Panc1 (cell line): Measurements from ENCODE around the gene WDR88. TPM values are rescaled to one million over a fixed set of nuclear protein-coding genes. Genes with fewer than 3 reads are reported as not detected.

ENCODE experiments used
- ATAC-seq: fragments of 200-7000 bp; cut with Tn5 transposase; 2 replicates; pipeline ENCODE4 v1.9.1; 2020; ENCODE audit warnings: mild to moderate bottlenecking, moderate library complexity
- BruUV-seq: library from RNA; stranded (reverse); fragments of 400-500 nt; replicated peaks from 2 replicates; lab custom pipeline; 2021; lab: Mats Ljungman, UMichigan
- CTCF ChIA-PET: fragments of 300-600 bp; sonication (Branson Sonifier 250); formaldehyde crosslinking; loops from one replicate; lab custom pipeline; 2022; ENCODE audit warnings: antibody characterized with exemption; lab: Charles Lee
- POLR2A ChIA-PET: fragments of 300-600 bp; sonication (Branson Sonifier 250); formaldehyde crosslinking; loops from one replicate; lab custom pipeline; 2022; ENCODE audit warnings: antibody characterized with exemption; lab: Charles Lee
- DNase-seq: peaks from one replicate; pipeline ENCODE4 v3.0.0-alpha.2; 2010; ENCODE audit warnings: low read depth, low spot score
- H3K27ac ChIP-seq: 2 replicates; pipeline ENCODE4 v1.5.1; 2011; ENCODE audit warnings: mild to moderate bottlenecking, low read length, inconsistent platforms
- H3K27me3 ChIP-seq: fragments of 200-500 bp; sonication (Bioruptor generic); 2 replicates; pipeline ENCODE4 v1.6.0; 2014; ENCODE audit warnings: low read length, inconsistent platforms; ENCODE audit not compliant: control insufficient read depth, insufficient read depth
- H3K36me3 ChIP-seq: fragments of 200-500 bp; sonication (Bioruptor generic); 2 replicates; pipeline ENCODE4 v1.5.1; 2014; ENCODE audit warnings: inconsistent platforms, mild to moderate bottlenecking, low read length, moderate library complexity; ENCODE audit not compliant: control insufficient read depth, insufficient read depth
- H3K4me1 ChIP-seq: 2 replicates; pipeline ENCODE4 v1.5.1; 2011; ENCODE audit warnings: inconsistent platforms, mild to moderate bottlenecking, low read length, moderate library complexity; ENCODE audit not compliant: control insufficient read depth, insufficient read depth
- H3K4me3 ChIP-seq, 2 experiments: 2 replicates each; pipeline ENCODE4 v1.5.1; 2011 to 2012; ENCODE audit warnings: low read depth in 2 of 2, low read length in 2 of 2, mild to moderate bottlenecking in 2 of 2, inconsistent platforms in 1 of 2, moderate library complexity in 1 of 2
- H3K9me3 ChIP-seq: fragments of 200-500 bp; sonication (Bioruptor generic); 2 replicates; pipeline ENCODE4 v1.5.1; 2014; ENCODE audit warnings: low read depth, mild to moderate bottlenecking, inconsistent platforms, low read length, moderate library complexity; ENCODE audit not compliant: control insufficient read depth, insufficient read depth
- POLR2AphosphoS5 ChIP-seq: IDR thresholded peaks from 2 replicates; pipeline ENCODE4 v1.6.1; 2012; ENCODE audit warnings: mild to moderate bottlenecking, low read depth, low read length, moderate library complexity
- REST ChIP-seq, 2 experiments: IDR thresholded peaks; 2 replicates each; pipeline ENCODE4 v1.6.1; 2011 to 2012; ENCODE audit warnings: low read depth in 2 of 2, control low read depth in 1 of 2, low read length in 1 of 2, mild to moderate bottlenecking in 1 of 2, moderate library complexity in 1 of 2; ENCODE audit not compliant: insufficient read depth in 1 of 2
- SIN3A ChIP-seq: IDR thresholded peaks from 2 replicates; pipeline ENCODE4 v1.6.1; 2012; ENCODE audit warnings: low read depth, mild to moderate bottlenecking, low read length, moderate library complexity, borderline replicate concordance; ENCODE audit not compliant: insufficient read depth
- TCF7L2 ChIP-seq: IDR thresholded peaks from 2 replicates; pipeline ENCODE4 v1.6.1; 2011; ENCODE audit warnings: mild to moderate bottlenecking, low read depth, low read length, inconsistent platforms
- in situ Hi-C: cut with HindIII; loops from 2 replicates; pipeline ENCODE4 v1.10.0; 2016; ENCODE audit warnings: low sequenced_read_pairs, low pct_unique_long_range_greater_than_20kb
- intact Hi-C: fragments of 100-400 bp; cut with micrococcal nuclease; formaldehyde crosslinking; loops from one replicate; pipeline ENCODE4 v1.10.0; 2022; ENCODE audit not compliant: unreplicated experiment
- total RNA-seq: library from RNA; stranded (reverse); gene quantifications from one replicate; pipeline ENCODE4 v1.2.1, GENCODE V29; 2021; ENCODE audit not compliant: unreplicated experiment
- TF ChIP-seq, protein P1 (sequence below): fragments of 450-650 bp; IDR thresholded peaks from 2 replicates; pipeline ENCODE4 v1.5.1; 2017; ENCODE audit warnings: mild to moderate bottlenecking

The WDR88 gene
- total RNA-seq, 1 experiment from 2014 or later, result 0.31 TPM

DNA sequence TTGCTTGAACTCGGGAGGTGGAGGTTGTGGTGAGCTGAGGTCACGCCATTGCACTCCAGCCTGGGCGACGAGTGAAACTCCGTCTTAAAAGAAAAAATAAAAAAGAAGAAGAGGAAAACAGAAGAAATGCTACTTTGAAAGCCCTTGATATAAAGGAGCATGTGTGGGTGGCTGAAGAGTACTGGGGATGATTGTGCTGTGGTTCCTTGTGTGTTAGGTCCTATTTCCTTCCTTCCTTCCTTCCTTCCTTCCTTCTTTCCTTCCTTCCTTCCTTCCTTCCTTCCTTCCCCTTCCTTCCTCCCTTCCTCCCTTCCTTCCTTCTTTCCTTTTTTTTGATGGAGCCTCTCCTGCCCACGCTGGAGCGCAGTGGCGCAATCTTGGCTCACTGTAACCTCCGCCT is 14.3 kb downstream of the WDR88 start:
- DNase-seq (no peak), ATAC-seq (no peak)
- no peaks in the 10 kb centered on the region for H3K36me3 ChIP-seq
- no peaks in the 10 kb centered on the region for H3K4me1 ChIP-seq
- TF ChIP-seq SIN3A (no peak), REST (IDR thresholded peaks at IDR 0.05; ENCODE audit: insufficient read depth in 1 of 2, low read depth in 2 of 2, low read length in 1 of 2) (no peak), POLR2AphosphoS5 (no peak), TCF7L2 (no peak)
- TF ChIP-seq, protein P1, sequence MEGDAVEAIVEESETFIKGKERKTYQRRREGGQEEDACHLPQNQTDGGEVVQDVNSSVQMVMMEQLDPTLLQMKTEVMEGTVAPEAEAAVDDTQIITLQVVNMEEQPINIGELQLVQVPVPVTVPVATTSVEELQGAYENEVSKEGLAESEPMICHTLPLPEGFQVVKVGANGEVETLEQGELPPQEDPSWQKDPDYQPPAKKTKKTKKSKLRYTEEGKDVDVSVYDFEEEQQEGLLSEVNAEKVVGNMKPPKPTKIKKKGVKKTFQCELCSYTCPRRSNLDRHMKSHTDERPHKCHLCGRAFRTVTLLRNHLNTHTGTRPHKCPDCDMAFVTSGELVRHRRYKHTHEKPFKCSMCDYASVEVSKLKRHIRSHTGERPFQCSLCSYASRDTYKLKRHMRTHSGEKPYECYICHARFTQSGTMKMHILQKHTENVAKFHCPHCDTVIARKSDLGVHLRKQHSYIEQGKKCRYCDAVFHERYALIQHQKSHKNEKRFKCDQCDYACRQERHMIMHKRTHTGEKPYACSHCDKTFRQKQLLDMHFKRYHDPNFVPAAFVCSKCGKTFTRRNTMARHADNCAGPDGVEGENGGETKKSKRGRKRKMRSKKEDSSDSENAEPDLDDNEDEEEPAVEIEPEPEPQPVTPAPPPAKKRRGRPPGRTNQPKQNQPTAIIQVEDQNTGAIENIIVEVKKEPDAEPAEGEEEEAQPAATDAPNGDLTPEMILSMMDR, result no peak
- no peak overlapping the region for H3K4me3 ChIP-seq
- CTCF ChIA-PET, result interaction anchor here (0.7 kb wide), 3 partner anchors 11 to 624 kb away, joined by 3 to 5 read pairs (median 4); no protein-coding TSS in a partner anchor
- BruUV-seq, result no TSS peak
- no peaks in the 10 kb centered on the region for H3K27me3 ChIP-seq
- H3K9me3 ChIP-seq, result no peaks in the 10 kb centered on the region
- POLR2A ChIA-PET, result interaction anchor here (0.7 kb wide), 1 partner anchor 31 kb away, joined by 7 read pairs; no protein-coding TSS in a partner anchor
- intact Hi-C loops, result no loop called here
- in situ Hi-C loops, result no loop called here
- no peak overlapping the region for H3K27ac ChIP-seq

GRCh38 chr19:33147538-33147937 is 15.6 kb downstream of the WDR88 start:
- in situ Hi-C loops, result no loop called here

More at GRCh38 chr19:33147538-33147937, 15.6 kb downstream of the WDR88 start:
- Histone ChIP-seq H3K27me3 (no peaks in the 10 kb centered on the region), H3K4me1 (no peaks in the 10 kb centered on the region), H3K27ac (no peak overlapping the region), H3K4me3 (no peak overlapping the region), H3K36me3 (no peaks in the 10 kb centered on the region), H3K9me3 (no peaks in the 10 kb centered on the region)
- DNase-seq (no peak), ATAC-seq (no peak)
- TF ChIP-seq, protein P1, result no peak
- TF ChIP-seq SIN3A (no peak), TCF7L2 (no peak), POLR2AphosphoS5 (no peak), REST (IDR thresholded peaks at IDR 0.05; ENCODE audit: insufficient read depth in 1 of 2, low read depth in 2 of 2, low read length in 1 of 2) (no peak)
- CTCF ChIA-PET, result interaction anchor here (1.0 kb wide), 1 partner anchor 36 kb away, joined by 6 read pairs; no protein-coding TSS in a partner anchor
- no TSS peak for BruUV-seq
- POLR2A ChIA-PET, result no interaction called here
- intact Hi-C loops, result no loop called here
